ENCODE measurements around the gene PDS5A.
"Not testable (repeated sequence)": the region's sequence is repeated elsewhere in the genome, so short reads cannot be mapped to it uniquely, and the experiment has no call there.

PDS5A gene

DNA sequence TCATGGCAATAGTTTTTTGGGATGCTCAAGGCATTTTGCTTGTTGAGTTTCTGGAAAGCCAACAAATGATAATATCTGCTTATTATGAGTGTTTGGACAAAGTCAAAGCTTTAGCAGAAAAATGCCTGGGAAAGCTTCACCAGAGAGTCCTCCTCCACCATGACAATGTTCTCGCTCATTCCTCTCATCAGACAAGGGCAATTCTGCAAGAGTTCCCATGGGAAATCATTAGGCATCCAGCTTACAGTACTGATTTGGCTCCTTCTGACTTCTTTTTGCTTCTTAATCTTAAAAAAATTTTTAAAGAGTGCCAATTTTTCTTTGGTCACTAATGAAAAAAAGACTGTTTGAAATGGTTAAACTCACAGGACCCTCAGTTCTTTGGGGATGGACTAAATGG lies 143.4 kb downstream of the PDS5A start:
- Histone ChIP-seq H3K9me3 (replicated peaks in 1 of 11) (no peaks in the 10 kb centered on the region), H4K20me1 (peaks cover 0 to 10% (median 0%) of the 10 kb centered on the region in 11 experiments; a peak in 3 of 22 replicates), H3K4me2 (no peak overlapping the region), H3K27ac (no peak overlapping the region), H3K9ac (no peak overlapping the region), H3K27me3 (no peaks in the 10 kb centered on the region), H3K4me3 (no peak overlapping the region), H3K36me3 (peaks cover 94 to 100% (median 100%) of the 10 kb centered on the region in 11 experiments), H3K4me1 (no peaks in the 10 kb centered on the region)
- no peak for TF ChIP-seq Cebpa-rat (IDR thresholded peaks at IDR 0.05)

DNA sequence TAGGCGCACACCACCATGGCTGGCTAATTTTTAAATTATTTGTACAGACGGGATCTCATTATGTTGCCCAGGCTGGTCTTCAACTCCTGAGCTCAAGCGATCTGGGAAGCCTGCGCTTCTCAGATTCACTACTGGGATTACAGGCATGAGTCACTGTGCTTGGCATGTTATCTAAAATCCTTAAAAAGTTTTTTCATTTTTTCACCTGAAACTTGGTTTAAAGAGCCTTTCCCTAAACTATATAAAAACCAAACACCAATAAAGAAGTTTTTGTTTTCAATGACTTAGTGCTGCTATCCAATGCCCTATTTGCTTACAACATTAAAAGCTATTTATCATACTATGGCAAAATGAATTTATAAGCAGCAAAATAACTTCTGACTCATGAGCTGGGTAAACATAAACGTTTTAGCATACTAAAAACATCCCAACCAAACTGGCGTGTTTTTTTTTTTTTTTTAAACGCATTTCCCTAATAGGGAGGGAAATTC lies 151.9 kb downstream of the PDS5A start:
- Histone ChIP-seq H3K4me2 (peak overlapping the region in 1 of 11 experiments; percentile 55; a peak in 2 of 22 replicates), H3K9ac (peak overlapping the region in 1 of 11 experiments; percentile 12; a peak in 1 of 22 replicates), H3K27ac (no peak overlapping the region), H3K4me3 (no peak overlapping the region), H3K4me1 (peaks cover 0 to 21% (median 3%) of the 10 kb centered on the region in 10 experiments; a peak in 8 of 20 replicates), H3K27me3 (no peaks in the 10 kb centered on the region), H4K20me1 (0 out of 22 replicates have a peak, but pooled peaks cover 0 to 6% (median 0%) of the 10 kb centered on the region in 11 experiments), H3K9me3 (replicated peaks in 1 of 11) (no peaks in the 10 kb centered on the region), H3K36me3 (peaks cover 74 to 97% (median 89%) of the 10 kb centered on the region in 11 experiments)
- TF ChIP-seq Cebpa-rat (IDR thresholded peaks at IDR 0.05) = no peak

DNA sequence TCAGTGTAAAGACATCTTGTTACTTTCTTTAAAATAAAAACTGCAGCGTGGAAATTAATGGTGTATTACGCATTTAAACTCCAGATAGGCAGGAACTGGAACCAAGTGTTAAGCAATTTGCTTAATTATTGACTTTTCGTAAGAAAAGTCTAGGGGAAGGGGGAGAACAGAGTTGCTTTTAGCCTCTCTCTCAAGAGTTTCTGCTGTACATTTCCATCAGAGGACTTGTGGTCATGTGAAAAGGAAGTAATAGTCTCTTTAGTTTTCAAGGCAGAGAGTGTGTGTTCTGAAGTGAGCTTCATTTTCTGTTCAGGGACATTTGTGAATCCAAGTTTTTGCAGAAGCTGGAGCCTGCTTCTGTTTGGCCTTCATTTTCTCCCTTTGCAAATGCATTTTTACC lies 152.6 kb downstream of the PDS5A start:
- Histone ChIP-seq H3K36me3 (peaks cover 67 to 90% (median 82%) of the 10 kb centered on the region in 11 experiments), H3K4me2 (peak overlapping the region in 1 of 11 experiments; percentile 55; a peak in 1 of 22 replicates), H3K4me3 (no peak overlapping the region), H3K9ac (no peak overlapping the region), H3K4me1 (peaks cover 0 to 21% (median 3%) of the 10 kb centered on the region in 10 experiments; a peak in 8 of 20 replicates), H3K27ac (peak overlapping the region in 1 of 11 experiments; percentile 31; a peak in 1 of 22 replicates), H3K27me3 (no peaks in the 10 kb centered on the region), H3K9me3 (replicated peaks in 1 of 11) (no peaks in the 10 kb centered on the region), H4K20me1 (0 out of 22 replicates have a peak, but pooled peaks cover 0 to 6% (median 0%) of the 10 kb centered on the region in 11 experiments)
- TF ChIP-seq Cebpa-rat (IDR thresholded peaks at IDR 0.05) = no peak

DNA sequence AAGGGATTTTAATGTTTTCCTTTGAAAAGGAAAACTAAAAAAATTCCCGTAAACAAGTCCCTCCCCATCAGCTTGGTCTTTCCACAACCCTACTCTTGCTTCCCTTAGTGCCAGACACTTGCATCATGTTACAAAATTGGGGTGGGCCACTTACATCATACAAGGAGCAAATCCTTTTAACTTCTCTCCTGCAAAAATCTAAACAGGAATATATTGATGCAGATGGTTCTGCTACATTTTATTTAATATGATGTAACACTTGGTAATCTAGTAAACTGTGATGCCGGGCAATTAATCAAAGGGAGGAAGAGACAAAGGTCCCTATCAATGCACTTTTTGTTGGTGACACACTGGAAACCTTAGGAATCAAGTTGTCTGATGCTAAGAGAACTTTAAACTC lies 154.5 kb downstream of the PDS5A start:
- Histone ChIP-seq H3K27ac (no peak overlapping the region), H3K9ac (no peak overlapping the region), H3K27me3 (no peaks in the 10 kb centered on the region), H4K20me1 (peaks cover 0 to 7% (median 0%) of the 10 kb centered on the region in 11 experiments; a peak in 2 of 22 replicates), H3K9me3 (replicated peaks in 1 of 11) (no peaks in the 10 kb centered on the region), H3K4me1 (peaks cover 0 to 21% (median 3%) of the 10 kb centered on the region in 10 experiments; a peak in 8 of 20 replicates), H3K4me2 (no peak overlapping the region), H3K4me3 (no peak overlapping the region), H3K36me3 (peaks cover 48 to 71% (median 63%) of the 10 kb centered on the region in 11 experiments)
- TF ChIP-seq Cebpa-rat (IDR thresholded peaks at IDR 0.05) = no peak

DNA sequence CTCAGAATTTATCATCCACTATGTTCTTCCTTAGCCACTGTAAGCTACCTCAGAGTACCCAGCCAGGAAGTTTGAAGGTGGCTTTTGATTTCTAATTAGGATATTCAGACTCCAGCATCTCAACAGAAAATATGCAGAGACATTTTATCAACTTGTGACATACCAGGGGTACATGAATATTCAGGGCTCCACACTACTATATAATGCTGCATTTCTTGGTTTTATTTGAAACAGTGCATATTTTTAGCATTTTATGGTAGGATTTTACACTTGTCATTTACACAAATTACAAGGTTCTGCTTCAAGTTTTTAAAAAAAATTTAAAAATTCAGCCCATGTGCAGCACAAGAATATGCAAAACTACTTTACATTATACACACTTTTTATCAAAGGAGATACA lies 155.0 kb downstream of the PDS5A start:
- no peak overlapping the region for H3K27ac ChIP-seq
- no peak overlapping the region for H3K9ac ChIP-seq
- peaks cover 43 to 66% (median 57%) of the 10 kb centered on the region in 11 experiments for H3K36me3 ChIP-seq
- H3K4me2 ChIP-seq = no peak overlapping the region
- no peak overlapping the region for H3K4me3 ChIP-seq
- H3K27me3 ChIP-seq = no peaks in the 10 kb centered on the region
- no peaks in the 10 kb centered on the region for H3K9me3 ChIP-seq (replicated peaks in 1 of 11)
- H4K20me1 ChIP-seq = peaks cover 0 to 7% (median 0%) of the 10 kb centered on the region in 11 experiments; a peak in 2 of 22 replicates
- peaks cover 0 to 21% (median 3%) of the 10 kb centered on the region in 10 experiments; a peak in 8 of 20 replicates for H3K4me1 ChIP-seq
- no peak for TF ChIP-seq Cebpa-rat (IDR thresholded peaks at IDR 0.05)

DNA sequence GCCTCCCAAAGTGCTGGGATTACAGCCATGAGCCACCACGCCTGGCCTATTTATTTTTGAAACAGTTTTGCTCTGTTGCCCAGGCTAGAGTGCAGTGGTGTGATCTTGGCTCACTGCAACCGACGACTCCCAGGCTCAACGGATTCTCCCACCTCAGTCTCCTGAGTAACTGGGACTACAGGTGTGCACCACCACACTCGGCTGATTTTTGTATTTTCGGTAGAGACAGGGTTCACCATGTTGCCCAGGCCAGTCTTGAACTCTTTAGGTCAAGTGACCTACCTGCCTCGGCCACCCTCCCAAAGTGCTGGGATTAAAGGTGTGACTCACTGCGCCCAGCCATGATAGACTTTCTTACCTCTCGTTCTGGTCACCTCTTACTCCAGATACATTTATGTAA lies 155.8 kb downstream of the PDS5A start:
- H3K27me3 ChIP-seq = no peaks in the 10 kb centered on the region
- peaks cover 35 to 59% (median 50%) of the 10 kb centered on the region in 11 experiments for H3K36me3 ChIP-seq
- no peak for TF ChIP-seq Cebpa-rat (IDR thresholded peaks at IDR 0.05)
- no peak overlapping the region for H3K4me2 ChIP-seq
- H3K27ac ChIP-seq = no peak overlapping the region
- peaks cover 0 to 21% (median 3%) of the 10 kb centered on the region in 10 experiments; a peak in 8 of 20 replicates for H3K4me1 ChIP-seq
- peaks cover 0 to 7% (median 0%) of the 10 kb centered on the region in 11 experiments; a peak in 2 of 22 replicates for H4K20me1 ChIP-seq
- H3K4me3 ChIP-seq = no peak overlapping the region
- no peak overlapping the region for H3K9ac ChIP-seq
- H3K9me3 ChIP-seq (replicated peaks in 1 of 11) = no peaks in the 10 kb centered on the region

DNA sequence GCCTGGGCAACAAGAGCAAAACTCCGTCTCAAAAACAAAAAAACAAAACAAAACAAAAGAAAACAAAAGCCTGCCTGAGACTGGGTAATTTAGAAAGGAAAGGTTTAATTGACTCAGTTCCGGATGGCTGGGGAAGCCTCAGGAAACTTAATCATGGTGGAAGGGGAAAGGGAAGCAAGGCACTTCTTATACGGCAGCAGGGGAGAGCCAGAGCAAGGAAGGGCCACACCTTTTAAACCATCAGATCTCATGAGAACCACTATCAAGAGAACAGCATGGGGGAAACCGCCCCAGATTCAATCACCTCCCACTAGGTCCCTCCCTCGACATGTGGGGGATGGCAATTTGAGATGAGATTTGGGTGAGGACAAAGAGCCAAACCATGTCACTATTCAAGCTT lies 157.5 kb downstream of the PDS5A start:
- H3K4me1 ChIP-seq = peaks cover 0 to 6% (median 0%) of the 10 kb centered on the region in 10 experiments; a peak in 6 of 20 replicates
- no peak for TF ChIP-seq Cebpa-rat (IDR thresholded peaks at IDR 0.05)
- H3K27ac ChIP-seq = no peak overlapping the region
- H3K27me3 ChIP-seq = no peaks in the 10 kb centered on the region
- H3K36me3 ChIP-seq = peaks cover 21 to 41% (median 33%) of the 10 kb centered on the region in 11 experiments
- peaks cover 0 to 7% (median 0%) of the 10 kb centered on the region in 11 experiments; a peak in 2 of 22 replicates for H4K20me1 ChIP-seq
- no peak overlapping the region for H3K4me2 ChIP-seq
- H3K4me3 ChIP-seq = no peak overlapping the region
- H3K9me3 ChIP-seq (replicated peaks in 1 of 11) = no peaks in the 10 kb centered on the region
- no peak overlapping the region for H3K9ac ChIP-seq

DNA sequence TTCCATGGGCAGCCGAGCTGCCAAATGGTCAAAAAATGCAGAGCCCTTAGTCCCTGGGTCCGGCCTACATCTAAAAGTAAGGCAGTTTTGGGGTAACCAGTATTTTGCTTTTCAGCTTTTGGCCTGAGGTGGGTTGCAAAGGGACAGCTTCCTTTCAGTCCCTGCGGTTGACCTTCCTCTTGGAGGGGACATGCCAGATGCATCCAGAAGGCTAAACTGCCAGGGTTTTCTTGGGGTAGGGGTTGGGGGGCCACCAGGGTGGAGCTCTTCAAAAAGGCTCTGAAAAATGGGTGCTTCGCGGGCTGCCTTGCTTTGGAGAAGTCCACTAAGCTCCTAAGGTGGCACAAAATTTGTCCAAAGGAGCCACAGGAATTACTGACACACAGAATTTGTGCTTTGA lies 159.1 kb downstream of the PDS5A start:
- Histone ChIP-seq H4K20me1 (peaks cover 0 to 7% (median 0%) of the 10 kb centered on the region in 11 experiments; a peak in 2 of 22 replicates), H3K4me2 (no peak overlapping the region), H3K4me3 (no peak overlapping the region), H3K4me1 (peaks cover 0 to 5% (median 0%) of the 10 kb centered on the region in 10 experiments; a peak in 1 of 20 replicates), H3K9ac (no peak overlapping the region), H3K9me3 (replicated peaks in 1 of 11) (peaks cover 0 to 5% (median 3%) of the 10 kb centered on the region in 11 experiments; a peak in 8 of 22 replicates), H3K27me3 (no peaks in the 10 kb centered on the region), H3K27ac (no peak overlapping the region), H3K36me3 (peaks cover 14 to 27% (median 21%) of the 10 kb centered on the region in 11 experiments)
- TF ChIP-seq Cebpa-rat (IDR thresholded peaks at IDR 0.05) = no peak

DNA sequence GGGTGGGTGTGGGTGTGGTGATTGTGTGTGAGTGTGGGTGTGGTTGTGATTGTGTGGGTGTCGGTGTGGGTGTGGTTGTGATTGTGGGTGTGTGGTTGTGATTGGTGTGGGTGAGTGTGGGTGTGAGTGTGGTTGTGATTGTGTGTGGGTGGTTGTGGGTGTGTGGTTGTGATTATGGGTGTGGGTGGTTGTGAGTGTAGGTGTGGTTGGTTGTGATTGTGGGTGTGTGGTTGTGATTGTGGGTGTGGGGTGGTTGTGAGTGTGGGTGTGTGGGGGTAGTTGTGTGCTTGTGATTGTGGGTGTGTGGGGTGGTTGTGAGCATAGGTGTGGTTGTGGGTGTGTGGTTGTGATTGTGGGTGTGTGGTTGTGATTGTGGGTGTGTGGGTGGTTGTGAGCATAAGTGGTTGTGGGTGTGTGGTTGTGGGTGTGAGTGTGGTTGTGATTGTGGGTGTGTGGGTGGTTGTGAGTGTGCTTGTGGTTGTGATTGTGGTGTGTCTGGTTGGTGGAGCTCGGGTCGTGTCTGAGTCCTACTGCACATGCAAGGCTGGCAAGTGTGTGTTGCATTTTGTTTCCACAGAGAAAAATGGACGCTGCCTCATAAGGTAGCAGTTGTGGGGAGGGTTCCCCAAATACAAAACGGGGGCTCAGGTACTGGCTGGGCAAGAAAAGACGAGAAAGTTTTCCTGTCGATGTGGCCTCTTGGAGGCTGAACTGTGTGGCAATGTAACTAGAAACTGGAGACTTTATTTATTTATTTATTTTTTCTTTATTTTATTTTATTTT lies 163.1 kb downstream of the PDS5A start:
- Histone ChIP-seq H4K20me1 (peaks cover 0 to 4% (median 0%) of the 10 kb centered on the region in 11 experiments; a peak in 2 of 22 replicates), H3K9ac (no peak overlapping the region), H3K27ac (no peak overlapping the region), H3K36me3 (no peaks in the 10 kb centered on the region), H3K9me3 (replicated peaks in 1 of 11) (peaks cover 0 to 12% (median 5%) of the 10 kb centered on the region in 11 experiments; a peak in 17 of 22 replicates), H3K4me1 (no peaks in the 10 kb centered on the region), H3K4me2 (no peak overlapping the region), H3K4me3 (no peak overlapping the region), H3K27me3 (no peaks in the 10 kb centered on the region)
- no peak for TF ChIP-seq Cebpa-rat (IDR thresholded peaks at IDR 0.05)

DNA sequence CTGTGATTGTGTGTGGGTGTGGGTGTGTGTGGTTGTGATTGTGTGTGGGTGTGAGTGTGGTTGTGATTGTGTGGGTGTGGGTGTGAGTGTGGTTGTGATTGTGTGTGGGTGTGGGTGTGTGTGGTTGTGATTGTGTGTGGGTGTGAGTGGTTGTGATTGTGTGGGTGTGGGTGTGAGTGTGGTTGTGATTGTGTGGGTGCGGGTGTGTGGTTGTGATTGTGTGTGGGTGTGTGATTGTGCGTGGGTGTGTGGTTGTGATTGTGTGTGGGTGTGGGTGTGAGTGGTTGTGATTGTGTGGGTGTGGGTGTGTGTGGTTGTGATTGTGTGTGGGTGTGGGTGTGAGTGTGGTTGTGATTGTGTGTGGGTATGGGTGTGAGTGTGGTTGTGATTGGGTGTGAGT lies 163.9 kb downstream of the PDS5A start:
- not testable (repeated sequence) for H3K27ac ChIP-seq, H3K4me3 ChIP-seq, H4K20me1 ChIP-seq

DNA sequence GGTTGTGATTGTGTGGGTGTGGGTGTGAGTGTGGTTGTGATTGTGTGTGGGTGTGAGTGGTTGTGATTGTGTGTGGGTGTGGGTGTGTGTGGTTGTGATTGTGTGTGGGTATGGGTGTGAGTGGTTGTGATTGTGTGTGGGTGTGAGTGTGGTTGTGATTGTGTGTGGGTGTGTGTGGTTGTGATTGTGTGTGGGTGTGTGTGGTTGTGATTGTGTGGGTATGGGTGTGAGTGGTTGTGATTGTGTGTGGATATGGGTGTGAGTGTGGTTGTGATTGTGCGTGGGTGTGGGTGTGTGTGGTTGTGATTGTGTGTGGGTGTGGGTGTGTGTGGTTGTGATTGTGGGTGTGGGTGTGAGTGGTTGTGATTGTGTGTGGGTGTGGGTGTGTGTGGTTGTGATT lies 164.7 kb downstream of the PDS5A start:
- not testable (repeated sequence) for H3K4me2 ChIP-seq

More for the DNA sequence above, 163.9 kb downstream of the PDS5A start:
- not testable (repeated sequence) for H3K4me1 ChIP-seq, H3K9ac ChIP-seq, H3K36me3 ChIP-seq, H3K4me2 ChIP-seq, H3K27me3 ChIP-seq
- H3K9me3 ChIP-seq (replicated peaks in 1 of 11) = peaks cover 0 to 15% (median 6%) of the 10 kb centered on the region in 11 experiments; a peak in 17 of 22 replicates

More for the DNA sequence above, 164.7 kb downstream of the PDS5A start:
- not testable (repeated sequence) for H3K9ac ChIP-seq, H3K36me3 ChIP-seq, H3K4me1 ChIP-seq, H3K4me3 ChIP-seq, H3K27me3 ChIP-seq, H4K20me1 ChIP-seq, H3K27ac ChIP-seq
- peaks cover 0 to 15% (median 6%) of the 10 kb centered on the region in 11 experiments; a peak in 17 of 22 replicates for H3K9me3 ChIP-seq (replicated peaks in 1 of 11)

All from BLaER1 treated with 17β-estradiol and CSF1 and Interleukin-3, amounts not matched to agents 10 nM and 100 nM (cell line).